GOT3 (cell line): ENCODE data around the gene PKD1L1.

ENCODE experiments used
- DNase-seq: peaks from one replicate; lab custom pipeline; 2025; ENCODE audit warnings: mixed read lengths; lab: John Stamatoyannopoulos, UW

The PKD1L1 gene

DNA sequence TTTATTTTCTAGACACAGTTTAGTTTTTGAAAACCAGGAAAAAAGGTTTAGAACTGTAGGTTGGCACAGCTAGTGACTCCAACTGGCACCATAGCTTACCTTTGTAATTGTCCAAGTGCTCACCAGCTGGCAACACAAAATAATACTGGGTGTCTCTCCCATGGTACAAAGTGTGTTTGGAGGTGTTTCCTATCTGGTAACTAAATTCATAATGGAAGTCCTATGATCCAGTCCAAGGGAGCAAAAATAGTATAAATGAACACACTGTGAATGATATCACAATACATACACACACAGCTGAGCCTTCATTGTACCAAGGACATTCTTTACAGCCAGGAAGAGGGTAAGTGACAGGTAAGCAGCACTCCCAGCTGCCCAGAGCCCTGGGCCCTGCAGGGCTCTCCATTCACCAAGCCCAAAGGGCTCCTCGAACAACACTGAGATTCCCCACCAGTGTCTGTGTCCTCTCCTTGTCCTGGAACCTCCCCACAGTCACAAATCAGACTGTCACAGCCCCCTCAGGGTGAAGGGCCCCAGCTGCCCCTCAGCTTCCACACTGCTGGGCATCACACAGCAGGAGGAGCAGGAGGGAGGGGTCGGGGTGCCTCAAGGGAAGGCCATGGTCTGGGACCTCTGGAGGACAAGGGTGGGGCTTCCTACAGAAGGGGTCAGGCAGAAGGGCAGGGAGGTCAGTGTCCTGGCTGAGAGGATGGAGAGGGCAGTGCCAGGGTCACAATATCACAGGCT, 72.1 kb downstream of the PKD1L1 start:
- DNase-seq, result no peak

DNA sequence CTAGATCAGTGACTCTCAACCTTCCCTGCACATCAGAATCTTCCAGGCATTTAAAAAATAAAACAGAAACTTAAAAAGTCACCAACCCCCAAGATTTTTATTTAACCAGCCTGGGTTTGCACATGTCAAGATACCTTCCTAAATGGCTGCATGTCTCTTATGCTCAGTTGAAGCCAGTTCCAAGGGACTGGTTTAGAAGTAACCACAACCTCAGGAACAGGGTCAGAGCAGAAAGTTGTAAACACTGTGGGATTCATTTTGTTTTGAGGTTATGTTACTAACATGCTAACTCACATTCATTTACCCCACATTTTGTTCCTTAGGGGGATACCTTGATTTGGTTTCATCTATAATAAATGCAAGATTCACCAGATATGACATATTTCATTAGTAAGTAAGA, 72.9 kb downstream of the PKD1L1 start:
- no peak for DNase-seq

DNA sequence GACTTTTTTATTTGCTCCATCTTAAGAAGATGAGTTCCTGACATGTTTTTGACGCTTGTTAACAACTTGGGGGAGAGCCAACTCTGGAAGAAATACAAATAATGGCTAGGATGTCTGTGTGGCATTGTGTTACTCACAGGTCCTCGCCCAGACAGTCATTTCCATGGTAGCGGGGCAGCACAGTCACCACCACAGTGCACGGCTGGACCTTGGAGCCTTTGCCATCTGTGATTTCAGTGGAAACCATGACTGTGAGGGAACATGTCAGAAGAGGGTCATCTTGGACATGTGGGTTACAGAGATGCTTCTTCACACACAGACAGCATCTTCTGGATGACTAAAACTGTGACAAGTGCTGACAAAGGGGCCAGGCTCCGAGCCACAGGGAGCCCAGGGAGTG, 74.5 kb downstream of the PKD1L1 start:
- DNase-seq, result no peak

DNA sequence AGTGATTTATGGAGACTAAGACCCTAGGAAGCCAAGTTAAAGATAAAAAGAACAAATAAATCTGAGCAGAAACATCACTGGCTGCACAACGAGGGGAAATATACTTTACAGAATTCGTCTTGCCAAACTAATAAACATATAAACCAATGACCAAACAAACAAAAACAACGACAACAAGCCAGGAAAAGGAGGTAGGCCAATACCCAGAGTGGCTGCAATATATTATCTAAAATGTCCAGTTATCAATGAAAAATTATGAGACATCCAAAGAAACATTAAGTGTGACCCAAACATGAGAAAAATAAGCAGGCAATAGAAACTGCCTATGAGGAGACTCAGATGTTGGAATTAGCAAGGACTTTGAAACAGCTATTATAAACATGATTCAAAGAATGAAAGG, 81.0 kb downstream of the PKD1L1 start:
- DNase-seq, result no peak

DNA sequence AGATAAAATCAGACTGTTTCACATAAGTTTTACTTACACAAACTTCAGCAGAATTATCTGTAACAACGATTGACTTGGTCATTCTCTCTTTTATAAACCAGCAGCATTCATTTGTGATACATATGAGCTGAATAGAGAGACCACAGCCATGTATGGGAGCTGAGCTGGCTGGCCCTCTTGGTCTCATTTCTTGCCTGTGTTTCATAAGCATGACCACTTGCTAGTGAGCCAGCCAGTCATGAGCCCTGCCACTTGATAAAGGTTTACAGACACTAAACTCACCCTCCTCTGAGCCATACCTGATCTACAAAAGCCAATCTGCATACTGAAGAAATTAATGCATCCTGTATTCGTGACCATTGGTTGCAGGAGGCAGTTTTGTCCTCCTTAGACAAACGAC, 82.1 kb downstream of the PKD1L1 start:
- DNase-seq, result no peak

DNA sequence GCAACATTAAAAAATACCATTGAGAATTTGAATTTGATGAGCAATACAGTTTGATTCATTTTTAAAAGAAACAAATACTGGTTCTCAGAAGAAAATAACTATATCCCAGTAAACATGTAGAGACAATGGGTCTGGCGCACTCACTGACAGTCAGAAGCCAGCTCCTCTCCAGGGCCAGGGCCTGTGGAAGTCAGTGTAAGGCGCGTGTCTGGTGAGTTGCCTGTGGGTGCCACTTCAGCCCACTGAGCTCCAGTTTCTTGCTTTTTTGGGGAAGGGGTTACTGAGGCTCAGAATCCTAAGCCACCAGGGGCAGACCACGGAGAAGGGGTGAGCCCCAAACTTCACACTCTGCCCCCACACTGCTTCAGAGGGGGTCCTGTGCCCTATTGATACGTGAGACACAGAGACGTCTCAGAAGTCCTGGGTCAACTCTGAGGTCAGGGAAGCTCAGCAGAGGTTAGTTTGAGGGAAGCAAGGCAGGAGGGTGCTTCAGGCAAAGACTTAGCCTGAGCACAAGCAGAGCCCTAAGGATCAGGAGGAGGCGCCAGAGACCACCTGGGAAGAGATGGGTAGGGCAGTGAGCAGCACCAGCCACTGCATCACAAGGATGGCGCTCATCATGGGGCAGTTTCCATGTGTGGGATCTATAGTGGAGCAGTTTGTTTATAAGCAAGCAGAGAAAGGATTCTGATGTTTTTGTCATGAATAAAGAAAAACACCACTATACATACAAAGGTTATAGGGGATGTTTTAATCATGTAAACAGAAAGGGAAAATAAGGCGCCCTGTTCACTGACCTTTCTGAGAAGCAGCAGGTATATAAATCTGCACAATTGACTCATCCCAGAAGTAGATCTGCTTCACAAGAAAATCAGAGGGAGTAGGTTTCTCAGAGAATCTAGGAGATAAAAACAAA, 95.7 kb downstream of the PKD1L1 start:
- no peak for DNase-seq

DNA sequence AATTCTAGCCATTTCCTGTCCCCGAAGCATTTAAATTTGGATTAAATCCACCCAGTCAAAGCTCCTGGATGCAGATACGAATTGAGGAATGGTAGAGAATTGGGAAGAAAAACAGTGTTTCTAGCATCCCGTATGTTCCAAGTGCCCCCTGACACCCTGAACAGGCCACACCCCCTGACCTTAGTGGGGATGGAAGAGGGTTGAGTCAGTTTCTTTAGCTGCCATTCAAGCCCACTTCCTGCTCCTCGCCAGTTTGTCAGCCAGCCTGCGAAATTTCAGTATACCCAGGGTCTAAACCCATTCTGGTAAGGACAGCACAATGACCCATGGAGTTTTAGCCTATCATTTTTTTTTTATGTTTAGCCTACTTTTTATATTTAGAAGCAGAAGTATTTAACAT, 101.1 kb downstream of the PKD1L1 start:
- DNase-seq, result no peak

DNA sequence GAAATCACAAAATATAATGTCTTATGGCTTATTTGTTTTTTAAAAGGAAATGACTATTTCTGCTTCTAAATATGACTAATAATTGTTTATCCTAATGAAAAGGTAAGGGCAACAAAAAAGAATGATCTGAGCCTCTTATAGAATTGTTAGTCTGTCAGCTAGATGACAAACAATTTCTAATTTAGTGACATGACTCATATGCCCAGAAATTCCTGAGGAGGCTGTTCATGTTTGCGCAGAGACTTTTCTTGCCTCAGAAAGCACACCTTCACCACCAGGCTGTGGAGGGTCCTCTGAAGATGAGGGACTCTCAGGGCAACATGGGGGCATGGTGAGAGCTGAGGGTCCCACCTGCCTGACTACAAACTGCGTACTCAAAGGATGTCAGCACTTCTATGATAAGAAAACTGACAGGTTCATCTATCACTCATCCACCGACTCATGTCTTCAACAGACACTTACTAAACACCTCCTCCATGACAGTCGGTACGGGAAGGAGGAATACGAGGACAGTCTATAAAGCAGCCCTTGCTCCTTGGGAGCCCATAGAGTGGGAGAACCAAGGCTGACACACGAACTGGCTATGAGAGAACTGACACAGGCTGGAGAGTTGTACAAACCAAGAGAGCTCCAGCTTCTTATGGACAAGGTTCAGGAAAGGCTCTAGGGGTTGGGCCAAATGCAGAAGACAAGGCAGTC, 102.0 kb downstream of the PKD1L1 start:
- no peak for DNase-seq

DNA sequence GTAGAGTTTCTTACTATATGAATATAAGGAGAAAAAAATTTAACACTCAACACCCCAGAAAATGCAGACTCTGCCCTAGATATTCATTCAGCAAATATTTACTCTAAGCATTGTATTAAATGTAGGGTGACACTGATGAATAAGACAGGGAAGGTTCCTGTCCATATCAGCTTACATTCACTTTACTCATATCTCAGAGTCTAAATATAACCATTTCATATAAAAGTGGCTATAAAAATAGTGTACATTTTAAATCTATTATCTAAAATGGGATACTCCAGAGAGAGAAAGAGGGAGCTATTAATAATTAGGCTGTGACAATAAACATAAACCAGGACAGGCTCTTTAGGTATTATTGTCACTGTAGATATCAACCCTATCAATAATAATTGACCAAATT, 104.0 kb downstream of the PKD1L1 start:
- no peak for DNase-seq

DNA sequence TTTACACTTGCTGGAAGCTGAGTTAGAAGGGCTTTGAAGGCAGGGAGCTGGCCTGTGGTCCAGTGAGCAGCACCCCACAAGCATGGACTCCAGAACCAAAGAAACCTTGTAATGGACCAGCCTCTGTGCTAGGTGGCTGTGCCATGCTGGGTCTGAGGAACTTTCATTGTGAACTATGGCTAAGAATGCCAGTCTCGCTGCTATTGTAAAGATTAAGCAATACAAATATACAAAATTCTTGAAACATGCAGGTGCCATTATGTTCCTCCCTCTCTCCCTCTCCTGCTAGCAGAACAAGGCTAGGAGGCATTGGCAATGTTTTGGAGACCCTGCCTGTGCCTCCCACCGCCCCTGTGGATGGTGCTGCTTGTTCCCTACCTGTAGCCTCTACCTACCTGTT, 105.0 kb downstream of the PKD1L1 start:
- no peak for DNase-seq

DNA sequence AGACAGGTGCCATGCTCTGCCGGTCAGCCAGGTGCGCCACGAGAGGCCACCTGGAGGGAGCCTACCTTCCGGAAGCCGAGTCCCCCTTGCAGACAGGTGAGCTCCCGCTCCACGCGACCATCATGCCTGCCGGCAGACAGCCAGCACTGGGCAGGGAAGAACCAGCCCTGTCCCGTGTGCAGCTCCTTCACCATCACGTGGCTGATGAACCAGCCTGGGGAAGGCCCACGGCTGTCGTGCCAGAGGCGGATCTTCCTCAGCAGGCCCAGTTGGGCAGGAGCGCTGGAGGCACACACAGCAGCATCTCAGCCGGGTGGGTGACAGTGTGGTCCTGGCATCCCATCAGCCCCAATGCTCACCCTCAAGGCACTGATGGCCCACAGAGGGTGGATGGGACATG, 108.9 kb downstream of the PKD1L1 start:
- no peak for DNase-seq

DNA sequence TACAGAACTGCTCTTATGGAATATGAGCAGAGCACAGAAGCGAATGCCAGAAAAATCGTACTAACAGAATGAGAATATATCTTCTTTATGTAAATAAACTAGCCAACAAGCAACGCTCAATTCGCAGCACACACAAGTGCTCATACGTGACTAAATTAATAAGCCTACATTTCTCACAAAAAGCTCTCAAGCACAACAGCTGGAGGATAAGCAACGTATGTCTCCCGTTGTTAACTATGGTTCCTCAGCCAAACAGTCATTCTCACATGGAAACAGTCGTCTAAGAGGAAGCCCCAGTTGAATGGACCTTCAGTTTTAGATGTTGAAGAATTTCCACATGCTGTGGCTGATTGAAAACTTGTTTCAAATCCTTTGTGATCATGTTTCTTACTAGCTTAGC, 110.4 kb downstream of the PKD1L1 start:
- no peak for DNase-seq

DNA sequence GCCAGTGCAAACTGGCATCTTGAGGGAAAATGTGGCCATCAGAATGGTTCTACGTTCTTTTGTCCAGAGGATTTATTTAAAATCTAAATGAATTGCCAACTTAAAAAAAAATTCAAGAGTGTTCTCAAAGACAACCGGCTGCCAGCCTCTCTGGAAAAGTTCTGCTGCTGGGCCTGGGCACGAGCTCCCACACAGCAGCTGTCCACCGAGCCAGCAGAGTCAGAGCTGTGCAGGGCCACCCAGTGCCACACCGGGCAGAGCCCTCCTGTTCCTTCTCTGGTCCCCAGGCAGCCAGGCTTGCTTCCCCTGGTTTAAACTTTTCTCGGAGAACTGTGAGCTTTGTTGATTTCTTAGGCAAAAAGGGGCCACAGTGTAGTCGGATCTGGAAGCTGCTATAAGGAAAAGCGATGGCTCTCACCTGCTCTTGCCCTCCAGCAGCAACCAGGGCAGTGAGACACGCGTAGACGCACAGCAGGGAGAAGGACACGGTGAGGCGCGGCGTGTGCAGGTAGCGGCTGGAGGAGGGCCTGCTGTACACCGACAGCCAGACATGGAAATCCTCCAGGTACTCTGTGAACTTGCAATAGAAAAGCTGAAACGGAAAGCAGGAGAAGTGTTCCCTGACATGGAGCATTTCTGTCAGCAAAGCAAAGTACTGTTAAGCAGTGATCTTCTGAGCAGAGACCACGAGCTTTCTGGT, 111.6 kb downstream of the PKD1L1 start:
- DNase-seq, result no peak

DNA sequence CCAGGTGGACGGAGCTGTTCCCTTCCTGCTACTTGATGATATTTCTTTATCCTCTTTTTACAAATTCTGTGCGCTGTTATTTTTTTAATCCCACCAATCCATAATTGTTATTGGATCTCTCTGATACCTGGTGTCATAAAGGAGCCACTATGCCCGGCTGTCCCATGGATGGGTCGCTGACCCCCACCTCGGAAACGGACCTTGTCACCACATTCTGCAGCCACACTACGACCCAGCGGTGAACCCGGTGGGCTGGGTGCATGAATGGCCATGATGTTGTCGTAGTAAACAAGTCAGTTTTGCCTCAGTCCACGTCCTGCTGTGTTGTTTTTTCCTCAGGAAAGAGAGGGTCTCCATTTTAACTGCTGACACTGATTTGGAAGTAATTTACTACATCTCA, 112.2 kb downstream of the PKD1L1 start:
- no peak for DNase-seq

DNA sequence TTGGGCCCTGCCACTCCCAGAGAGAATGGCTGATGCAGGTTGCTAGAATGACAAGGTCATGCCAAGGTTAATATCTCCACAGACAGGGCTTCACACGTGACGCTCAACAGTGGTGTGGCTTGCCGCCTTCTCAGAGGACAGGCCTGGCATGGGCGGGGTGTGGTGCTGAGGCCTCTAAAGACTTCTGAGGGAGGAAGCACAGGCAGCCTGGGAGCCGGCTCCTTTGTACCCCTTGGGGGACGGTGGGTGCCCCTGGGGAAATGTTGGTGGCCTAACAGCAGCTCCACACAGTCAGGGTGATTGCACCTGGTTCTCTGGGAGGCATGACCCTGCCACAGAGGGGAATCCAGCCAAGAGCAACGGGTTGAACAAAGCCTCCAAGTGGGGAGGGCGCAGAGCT, 115.1 kb downstream of the PKD1L1 start:
- no peak for DNase-seq

DNA sequence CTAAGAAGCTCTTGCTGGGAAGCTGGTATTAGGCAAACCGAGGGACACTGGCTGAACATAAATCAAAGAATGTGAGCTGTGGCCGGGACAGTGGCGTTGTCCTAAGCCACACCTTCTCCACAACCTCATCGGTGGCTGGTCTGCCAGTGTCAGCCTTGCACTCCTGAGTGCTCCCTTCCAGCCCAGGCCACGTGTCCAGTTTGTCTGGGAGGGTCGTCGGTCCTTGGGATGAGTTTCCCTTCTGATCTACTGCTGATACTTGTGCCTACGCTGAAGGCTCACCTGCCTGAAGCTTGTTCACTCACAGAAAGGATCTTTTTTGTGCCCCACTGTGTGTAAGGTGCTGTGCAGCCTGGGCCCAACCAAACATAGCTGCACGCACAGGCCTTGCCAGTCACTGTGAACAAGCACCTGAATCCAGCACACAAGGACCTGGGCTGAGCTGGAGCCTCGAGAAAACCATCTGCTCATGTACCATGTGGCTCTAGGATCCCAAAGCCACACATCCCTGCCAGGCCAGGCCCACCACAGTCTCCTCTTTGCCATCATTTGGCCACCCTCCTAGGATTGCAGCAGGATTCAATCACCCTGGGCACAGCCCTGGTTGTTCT, 116.1 kb downstream of the PKD1L1 start:
- DNase-seq, result no peak

DNA sequence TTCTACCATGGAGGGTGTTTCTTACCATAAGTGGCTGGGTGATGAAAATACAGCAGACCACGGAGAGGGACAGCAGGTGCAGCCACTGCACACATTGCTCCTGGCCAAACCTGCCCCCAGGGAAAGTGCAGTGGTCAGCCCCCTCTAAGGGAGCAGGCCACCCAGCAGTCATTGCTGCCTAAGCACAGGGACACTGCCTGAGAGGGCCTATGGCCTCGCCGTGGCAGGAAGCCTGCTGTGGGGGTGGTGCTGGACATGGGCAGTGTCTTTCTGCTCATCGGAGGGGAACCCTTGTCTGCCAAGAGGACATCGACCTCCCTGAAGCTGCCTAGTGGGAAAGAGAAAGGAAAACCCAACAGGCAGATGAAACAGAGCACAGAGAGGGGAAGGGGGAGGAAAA, 118.3 kb downstream of the PKD1L1 start:
- DNase-seq, result no peak

DNA sequence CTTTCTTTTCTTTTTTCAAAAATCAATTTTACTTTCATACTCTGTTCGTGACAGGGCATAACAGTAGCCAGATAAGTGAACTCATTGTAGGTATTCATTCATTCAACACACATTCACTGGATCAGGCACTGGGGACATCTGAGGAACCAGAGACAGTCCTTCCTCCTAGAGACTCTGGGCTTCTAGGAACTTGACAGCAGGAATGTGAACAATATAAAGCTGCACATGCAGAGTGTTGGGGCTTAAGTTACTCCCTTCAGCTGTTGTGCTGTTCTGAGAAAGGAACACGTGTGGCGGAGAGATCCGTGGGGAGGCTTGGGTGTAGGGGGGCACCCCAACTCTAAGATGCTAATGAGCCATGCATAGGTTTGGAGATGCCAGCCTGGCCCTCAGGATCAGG, 120.4 kb downstream of the PKD1L1 start:
- no peak for DNase-seq

DNA sequence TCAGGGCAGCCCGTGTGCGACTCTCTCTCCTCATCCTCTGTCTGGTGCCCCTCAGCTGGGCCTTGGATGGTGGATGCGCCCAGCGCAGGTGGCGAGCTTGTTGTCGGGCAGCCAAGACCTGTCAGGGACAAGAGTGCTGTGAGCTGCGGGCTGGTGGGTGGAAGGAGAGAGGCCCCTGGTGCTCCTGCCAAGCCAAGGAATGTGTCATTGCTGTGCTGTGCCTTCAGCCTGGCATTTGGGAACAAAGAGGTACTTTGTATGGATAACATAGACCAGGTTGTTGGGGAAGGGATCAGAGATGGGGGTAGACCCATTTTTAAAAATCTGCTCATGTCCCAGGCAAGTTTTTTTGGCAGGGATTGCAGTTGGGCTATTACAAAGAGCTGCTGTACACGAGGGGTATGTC, 120.9 kb downstream of the PKD1L1 start:
- DNase-seq, result no peak

DNA sequence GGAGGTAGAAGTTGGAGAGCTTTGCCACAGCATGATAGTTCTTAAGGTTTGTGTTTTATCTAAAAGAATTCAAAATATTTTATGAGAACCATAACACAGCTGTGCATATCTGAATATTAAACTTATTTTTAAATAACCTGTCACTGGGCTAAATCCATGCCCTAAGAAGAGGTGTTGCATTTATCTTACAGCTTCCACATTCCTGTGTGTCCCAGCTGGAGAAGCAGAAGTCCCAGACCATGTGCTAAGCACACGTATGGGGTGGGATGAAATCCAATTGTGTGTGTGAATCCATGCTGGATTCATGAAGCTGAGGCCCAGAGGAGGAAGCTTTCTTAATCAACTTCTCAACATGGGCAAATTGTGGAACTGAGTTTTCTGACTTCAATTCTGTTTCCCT, 121.5 kb downstream of the PKD1L1 start:
- DNase-seq, result no peak

DNA sequence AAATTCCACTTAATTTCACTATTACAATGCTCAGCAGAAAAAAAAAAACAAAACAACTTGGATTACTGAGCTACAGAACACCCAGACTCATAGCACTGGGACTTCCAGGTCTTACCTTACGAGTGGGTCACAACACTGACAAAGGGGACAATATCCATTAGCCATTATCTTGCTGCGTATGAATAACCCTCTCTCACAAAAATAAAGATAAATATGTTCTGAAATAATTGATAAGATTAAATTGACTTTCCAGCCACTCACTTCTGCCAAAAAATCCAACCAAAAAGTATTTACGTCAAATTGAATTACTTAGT, 128.7 kb downstream of the PKD1L1 start:
- DNase-seq, result no peak
